ENCODE results near the gene NES.
A peak's percentile ranks its signal among the peaks of the same experiment; 100 is the strongest.

The NES gene

DNA sequence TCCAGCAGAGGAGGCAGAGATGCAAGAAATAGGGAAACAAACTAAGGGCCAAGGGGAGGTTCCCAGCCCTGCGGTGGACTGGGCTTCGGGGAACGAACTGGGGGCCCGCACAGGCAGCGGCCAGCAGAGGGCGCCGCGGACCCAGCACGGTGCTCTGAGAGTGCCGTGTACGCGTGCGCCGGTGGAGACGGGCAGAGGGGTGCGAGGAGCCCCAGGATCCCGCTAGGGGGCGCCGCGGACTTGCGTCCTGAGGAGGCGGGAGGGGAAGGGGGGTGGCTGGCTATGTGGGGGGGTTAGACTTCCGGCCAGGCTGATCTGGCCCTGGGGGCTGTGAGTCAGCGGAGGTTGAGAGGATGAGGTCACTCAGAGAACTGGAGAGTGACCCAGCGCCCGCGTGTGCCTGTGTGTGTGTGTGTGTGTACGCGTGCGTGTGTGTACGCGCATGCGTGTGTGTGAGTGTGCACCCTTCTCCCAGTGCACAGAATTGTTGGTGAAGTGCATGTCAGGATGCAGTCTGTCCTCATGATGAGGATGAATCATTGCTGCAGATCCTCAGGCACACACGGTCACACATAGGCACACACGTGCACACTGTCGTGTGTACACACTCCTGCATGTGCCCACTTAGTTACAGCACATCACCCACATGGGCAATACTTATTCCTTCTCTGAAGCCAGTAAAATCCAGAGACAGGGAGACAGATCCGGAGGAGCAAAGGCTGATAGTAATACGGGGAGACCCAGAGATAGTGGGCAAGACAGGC lies 17.0 kb downstream of the NES start:
- peak; percentile 91 for DNase-seq

DNA sequence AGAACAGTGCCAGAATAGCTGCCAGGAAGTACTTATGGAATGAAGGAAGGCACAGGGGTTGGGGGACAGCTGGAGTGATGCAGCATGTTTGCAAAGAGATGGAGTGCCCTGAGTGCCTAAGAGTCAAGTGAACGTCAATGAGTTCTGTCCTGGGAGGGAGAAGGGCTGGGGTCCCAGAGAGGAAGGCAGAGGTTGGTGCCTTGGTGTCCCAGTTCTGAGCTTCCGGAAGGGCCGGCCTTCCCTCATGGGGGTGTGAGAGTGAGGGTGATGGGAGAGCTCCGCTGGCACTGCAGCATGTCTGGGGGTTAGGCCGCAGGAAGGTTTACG lies 17.6 kb downstream of the NES start:
- no peak for DNase-seq

- no peak for DNase-seq
These were observed 18.1 kb downstream of the NES start for GRCh38 chr1:156658945-156659574.

- no peak for DNase-seq
These were observed 18.7 kb downstream of the NES start for GRCh38 chr1:156658496-156658895.

DNA sequence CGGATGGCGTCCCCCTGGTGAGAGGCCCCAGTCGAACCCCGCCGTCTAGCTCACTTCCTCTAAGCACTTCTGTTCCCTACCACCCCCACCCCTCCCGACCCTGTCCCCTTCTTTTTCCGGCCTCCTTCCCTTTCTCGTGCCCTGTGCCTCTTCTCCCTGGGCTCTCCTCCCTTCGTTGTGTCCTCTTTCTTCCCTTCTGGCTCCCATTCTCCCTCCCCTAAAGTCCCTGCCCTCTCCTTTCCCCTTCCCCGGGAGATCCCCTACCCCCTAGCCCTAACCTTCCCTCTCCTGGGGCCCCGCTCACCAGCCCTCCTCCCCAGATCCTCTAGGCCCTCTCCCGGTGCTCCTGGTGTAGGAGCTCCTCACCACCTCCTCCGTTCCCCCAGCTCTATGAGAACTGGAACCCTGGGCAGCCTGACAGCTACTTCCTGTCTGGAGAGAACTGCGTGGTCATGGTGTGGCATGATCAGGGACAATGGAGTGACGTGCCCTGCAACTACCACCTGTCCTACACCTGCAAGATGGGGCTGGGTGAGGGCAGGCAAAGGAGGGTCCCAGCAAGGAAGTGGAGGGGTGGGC lies 19.4 kb downstream of the NES start:
- DNase-seq: no peak

DNA sequence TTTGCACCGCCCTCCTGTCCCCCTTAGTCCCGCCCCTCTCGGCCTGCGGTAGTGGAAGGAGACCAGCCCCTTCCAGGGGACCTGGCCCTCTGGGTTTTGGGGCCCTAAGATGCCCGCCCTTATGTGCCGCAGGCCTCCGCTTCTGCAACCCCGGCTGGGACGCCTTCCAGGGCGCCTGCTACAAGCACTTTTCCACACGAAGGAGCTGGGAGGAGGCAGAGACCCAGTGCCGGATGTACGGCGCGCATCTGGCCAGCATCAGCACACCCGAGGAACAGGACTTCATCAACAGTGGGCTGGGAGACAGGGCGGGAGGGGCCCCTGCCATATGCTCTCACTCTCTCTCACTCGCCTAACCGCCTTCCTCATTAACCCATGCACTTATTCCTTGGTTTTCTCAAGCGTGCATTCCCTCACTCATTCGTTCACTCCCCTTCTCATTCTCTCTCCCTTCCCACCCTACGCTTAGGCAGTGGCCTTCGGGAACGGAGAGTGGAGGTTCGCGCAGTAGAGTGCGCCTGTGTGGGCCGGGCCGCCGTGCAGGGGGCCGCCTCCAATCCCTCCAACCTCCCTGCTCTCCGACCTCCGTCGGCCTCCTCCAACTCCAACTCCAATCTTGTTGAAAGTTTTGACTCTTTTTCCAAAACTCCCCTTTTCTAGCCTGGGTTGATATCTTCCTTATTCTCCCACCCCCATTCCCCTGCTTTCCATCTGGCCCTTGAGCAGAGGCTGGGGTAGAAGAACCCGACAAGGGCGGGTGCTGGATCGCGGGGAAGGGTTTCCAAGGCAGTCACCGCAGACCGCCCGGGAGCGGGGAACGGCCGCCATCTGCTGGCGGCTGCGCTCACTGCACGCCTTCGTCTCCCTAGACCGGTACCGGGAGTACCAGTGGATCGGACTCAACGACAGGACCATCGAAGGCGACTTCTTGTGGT lies 20.1 kb downstream of the NES start:
- peak; percentile 19 for DNase-seq

GRCh38 chr1:156655904-156656516 lies 21.2 kb downstream of the NES start:
- DNase-seq: no peak

GRCh38 chr1:156655151-156655903 lies 21.9 kb downstream of the NES start:
- no peak for DNase-seq

- DNase-seq: no peak
These were observed 22.5 kb downstream of the NES start for GRCh38 chr1:156654700-156655099.

GRCh38 chr1:156652992-156653355 lies 24.2 kb downstream of the NES start:
- DNase-seq: no peak

DNA sequence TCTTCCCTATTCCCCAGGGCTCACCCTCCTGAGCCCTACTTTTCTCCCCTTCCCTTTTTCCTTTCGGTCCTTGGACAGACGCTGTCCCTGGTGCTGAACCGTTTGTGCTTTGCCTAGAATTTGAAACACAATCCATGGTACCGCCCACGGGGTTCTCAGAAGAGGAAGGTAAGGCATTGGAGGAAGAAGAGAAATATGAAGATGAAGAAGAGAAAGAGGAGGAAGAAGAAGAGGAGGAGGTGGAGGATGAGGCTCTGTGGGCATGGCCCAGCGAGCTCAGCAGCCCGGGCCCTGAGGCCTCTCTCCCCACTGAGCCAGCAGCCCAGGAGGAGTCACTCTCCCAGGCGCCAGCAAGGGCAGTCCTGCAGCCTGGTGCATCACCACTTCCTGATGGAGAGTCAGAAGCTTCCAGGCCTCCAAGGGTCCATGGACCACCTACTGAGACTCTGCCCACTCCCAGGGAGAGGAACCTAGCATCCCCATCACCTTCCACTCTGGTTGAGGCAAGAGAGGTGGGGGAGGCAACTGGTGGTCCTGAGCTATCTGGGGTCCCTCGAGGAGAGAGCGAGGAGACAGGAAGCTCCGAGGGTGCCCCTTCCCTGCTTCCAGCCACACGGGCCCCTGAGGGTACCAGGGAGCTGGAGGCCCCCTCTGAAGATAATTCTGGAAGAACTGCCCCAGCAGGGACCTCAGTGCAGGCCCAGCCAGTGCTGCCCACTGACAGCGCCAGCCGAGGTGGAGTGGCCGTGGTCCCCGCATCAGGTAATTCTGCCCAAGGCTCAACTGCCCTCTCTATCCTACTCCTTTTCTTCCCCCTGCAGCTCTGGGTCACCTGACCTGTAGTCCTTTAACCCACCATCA lies 24.8 kb downstream of the NES start:
- DNase-seq: no peak

DNA sequence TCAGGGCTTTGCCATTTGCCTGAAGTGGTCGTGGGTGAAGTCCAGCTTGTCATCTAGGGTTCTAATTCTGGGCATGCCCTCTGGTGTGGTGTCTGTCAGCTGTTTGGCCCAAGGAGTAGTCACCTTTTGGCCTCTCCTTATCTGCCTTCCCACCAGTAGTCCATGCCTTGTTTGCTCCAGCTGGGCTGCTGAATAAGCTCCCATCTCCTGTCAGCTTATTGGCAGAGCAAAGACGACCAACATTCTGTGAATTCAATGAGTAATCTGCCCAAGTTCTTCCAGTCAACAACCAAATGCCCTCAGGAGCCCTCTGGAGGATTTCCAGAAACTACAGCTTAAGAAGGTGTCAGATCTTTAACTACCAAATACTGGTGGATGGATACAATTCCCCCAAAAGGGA lies 28.3 kb downstream of the NES start:
- DNase-seq: no peak

DNA sequence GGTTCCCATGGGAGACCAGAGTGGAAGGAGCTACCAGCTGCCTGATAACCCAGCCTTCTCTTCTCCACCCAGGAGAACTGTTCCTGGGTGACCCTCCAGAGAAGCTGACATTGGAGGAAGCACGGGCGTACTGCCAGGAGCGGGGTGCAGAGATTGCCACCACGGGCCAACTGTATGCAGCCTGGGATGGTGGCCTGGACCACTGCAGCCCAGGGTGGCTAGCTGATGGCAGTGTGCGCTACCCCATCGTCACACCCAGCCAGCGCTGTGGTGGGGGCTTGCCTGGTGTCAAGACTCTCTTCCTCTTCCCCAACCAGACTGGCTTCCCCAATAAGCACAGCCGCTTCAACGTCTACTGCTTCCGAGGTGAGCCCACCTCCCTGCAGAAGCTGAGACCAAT lies 28.7 kb downstream of the NES start:
- DNase-seq: no peak

GRCh38 chr1:156647351-156647750 lies 29.9 kb downstream of the NES start:
- no peak for DNase-seq

- DNase-seq: no peak
These were observed 30.4 kb downstream of the NES start for GRCh38 chr1:156646738-156647211.

- no peak for DNase-seq
These were observed 31.5 kb downstream of the NES start for GRCh38 chr1:156645666-156646065.

- DNase-seq: no peak
These were observed 32.2 kb downstream of the NES start for GRCh38 chr1:156645056-156645455.

DNA sequence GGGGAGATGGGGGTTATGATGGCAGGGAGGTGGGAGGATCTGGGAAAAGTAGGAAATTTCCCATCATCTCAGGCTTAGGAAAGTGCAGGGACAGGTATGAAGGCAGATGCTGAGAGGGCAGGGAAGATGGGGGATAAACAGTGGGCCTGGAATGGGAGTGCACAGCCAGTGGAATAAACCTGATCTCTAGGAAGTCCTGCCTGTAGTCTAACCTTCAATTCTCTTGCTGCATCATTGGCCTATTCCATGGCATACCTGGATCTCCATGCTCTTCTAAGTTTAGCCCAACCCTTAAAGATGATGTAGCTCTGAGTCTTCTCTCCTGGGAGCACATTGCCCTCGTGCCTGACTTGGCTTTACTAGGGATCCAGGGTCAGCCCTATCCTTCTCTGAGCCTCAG lies 32.6 kb downstream of the NES start:
- no peak for DNase-seq

GRCh38 chr1:156644146-156644545 lies 33.1 kb downstream of the NES start:
- DNase-seq: no peak

- no peak for DNase-seq
These were observed 33.5 kb downstream of the NES start for GRCh38 chr1:156643778-156644092.

- DNase-seq: no peak
These were observed 34.0 kb downstream of the NES start for GRCh38 chr1:156643049-156643777.
